GM18861 (cell line): ENCODE data around the gene AMIGO2.

Experiments
- ATAC-seq: cut with Tn5 transposase; IDR thresholded peaks from one replicate; pipeline ENCODE4 v1.9.1; 2021; ENCODE audit not compliant: unreplicated experiment

The AMIGO2 gene

GRCh38 chr12:47099610-47100009 is 19.9 kb upstream of the AMIGO2 start:
- ATAC-seq, result no peak

- ATAC-seq, result no peak
Observed at GRCh38 chr12:47098099-47098498, 18.3 kb upstream of the AMIGO2 start.

DNA sequence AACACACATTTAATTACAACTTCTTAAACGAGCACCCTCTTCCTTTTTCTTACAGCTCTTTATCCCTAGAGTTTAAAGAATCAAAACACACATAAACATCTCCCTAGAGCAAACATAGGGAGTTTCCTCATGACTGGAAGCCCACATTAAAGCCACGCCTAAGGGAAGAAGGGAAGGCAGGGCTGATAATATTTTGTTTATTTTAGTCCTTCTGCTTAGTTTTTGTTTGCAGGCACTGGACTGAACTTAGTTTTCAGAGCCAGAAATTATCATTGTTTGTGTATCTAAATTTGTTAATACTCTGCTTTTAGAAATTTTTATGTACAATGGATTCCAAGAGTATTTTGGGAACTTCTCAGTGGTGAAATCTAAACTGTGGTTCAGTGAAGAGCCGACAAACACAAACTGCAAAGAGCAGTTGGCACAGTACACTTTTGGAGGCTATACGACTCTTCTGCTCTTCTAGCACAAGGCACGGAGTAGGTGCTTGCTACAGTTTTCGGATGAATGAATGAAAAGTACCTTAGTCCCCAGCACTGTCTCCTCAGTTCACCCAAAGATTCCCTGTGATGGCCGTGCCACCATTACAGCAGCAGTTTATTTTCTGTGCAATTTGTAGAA is 17.6 kb upstream of the AMIGO2 start:
- ATAC-seq, result no peak

- no peak for ATAC-seq
Observed at GRCh38 chr12:47095446-47096236, 15.9 kb upstream of the AMIGO2 start.

- ATAC-seq, result no peak
Observed at GRCh38 chr12:47094804-47095203, 15.0 kb upstream of the AMIGO2 start.

GRCh38 chr12:47091009-47091408 is 11.2 kb upstream of the AMIGO2 start:
- ATAC-seq, result no peak

- no peak for ATAC-seq
Observed at GRCh38 chr12:47088021-47088944, 8.5 kb upstream of the AMIGO2 start.

DNA sequence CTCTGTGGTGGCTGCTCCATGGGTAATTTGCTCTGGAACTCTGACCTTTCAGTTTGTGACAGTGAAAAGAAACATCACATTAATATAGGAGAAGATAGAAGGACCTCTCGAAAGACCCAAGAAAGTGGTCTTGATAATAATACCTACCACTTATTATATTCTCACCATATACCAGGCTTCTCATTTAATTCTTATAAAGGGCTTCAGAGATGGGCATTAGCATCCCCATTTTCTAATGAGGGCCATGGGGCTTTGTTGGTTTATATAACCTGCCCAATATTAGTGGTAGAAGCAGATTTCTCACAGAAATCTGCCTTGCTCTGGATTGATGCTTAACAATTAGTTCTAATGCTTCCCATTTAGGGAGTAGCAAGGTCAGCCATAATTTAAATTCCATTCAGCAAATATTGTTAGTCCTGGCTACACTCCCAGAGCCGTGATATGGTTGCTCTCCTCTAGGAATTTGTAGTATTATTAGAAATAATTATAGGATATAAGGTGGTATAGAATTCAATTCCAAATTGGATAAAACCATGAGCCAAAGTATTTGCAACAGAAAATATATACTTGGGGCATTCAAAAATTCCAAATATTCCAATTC is 7.4 kb upstream of the AMIGO2 start:
- no peak for ATAC-seq

DNA sequence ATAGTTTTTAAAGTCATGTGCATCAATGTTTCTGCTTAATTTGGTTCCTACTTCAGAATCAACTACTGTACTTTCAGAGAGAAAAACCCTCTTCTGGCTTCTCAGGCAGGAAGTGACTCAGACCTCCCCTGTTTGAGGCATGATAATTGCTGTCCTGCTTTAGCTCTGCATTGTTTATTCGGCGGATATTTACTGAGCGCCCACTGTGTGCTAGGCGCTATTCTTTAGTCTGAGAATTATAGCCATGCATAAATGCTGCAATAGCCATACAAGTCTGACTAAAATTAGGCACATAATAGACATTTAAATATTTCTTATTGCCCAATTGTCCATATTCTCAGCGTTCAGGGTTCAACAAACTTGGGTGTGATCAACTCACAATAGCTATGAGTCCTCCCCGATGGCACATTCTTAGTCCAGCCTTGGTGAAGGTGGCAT is 6.1 kb upstream of the AMIGO2 start:
- peak; percentile 65 for ATAC-seq

DNA sequence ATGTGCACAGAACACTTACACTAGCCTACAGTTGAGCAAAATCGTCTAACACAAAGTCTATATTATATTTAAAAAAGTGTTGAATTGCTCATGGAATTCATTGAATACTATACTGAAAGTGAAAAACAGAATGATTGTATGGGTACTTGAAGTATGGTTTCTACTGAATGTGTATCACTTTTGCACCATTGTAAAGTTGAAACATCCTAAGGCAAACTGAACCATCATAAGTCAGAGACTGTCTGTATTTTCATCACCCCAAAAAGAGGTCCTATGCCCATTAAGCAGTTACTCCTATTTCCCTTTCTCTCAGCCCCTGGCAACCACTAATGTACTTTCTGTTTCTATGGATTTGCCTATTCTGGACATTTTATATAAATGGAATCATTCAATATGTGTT is 4.4 kb upstream of the AMIGO2 start:
- no peak for ATAC-seq

- no peak for ATAC-seq
Observed at GRCh38 chr12:47082796-47083621, 3.2 kb upstream of the AMIGO2 start.

DNA sequence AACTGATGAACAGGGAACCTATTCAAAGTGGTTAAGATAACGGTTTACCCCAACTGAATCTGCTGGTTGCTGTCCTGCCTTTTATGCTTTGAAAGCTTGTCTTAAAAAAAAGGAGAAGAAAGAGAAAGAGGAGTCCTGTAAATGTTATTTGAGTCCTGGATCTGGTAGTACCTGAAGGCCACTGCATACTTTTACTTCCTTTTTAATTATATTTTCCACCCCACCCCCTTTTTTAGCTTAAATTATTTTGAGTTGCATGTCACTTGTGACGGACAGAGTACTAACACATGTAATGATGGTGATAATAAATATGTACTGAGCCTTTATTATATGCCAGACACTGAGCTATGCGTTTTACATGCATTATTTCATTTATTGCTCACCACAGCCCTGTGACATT is 2.5 kb upstream of the AMIGO2 start:
- no peak for ATAC-seq

DNA sequence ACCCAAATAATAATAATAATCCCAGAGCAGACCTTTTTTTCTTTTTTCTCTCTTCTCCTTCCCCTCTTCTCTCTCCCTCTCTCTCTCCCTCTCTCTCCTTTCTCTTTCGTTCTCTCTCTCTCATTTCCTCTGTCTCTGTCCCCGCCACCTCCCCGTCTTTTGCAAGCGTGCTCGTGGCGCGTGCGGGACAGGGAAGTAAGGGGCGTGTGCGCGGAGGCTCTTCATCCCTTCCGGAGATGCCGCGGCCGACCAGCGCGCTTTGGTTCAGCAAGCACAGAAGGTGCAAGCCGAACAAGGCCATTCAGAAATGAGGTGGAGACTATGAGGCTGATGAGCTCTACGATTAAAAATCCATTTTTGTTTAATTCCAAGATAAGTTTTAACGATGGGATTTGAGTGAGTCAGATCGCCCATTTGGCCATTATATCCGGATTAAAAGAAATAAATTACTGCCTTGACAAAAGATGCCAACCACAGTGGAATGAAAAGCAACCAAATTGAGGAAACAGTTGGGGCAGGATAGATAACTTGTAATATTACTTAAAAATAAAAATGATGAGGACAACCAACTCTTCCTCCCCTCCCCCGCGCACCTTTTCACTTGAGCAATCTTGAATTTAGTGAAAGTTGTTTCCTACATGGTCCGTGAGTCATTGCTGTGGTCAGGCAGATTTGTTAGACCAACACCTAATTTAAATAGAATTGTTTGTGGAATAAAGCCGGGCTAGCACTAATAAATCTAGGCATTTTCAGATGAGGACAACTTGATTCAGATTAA is 1.2 kb upstream of the AMIGO2 start:
- no peak for ATAC-seq

GRCh38 chr12:47079981-47080724 is 394 bp upstream of the AMIGO2 start:
- ATAC-seq, result no peak

DNA sequence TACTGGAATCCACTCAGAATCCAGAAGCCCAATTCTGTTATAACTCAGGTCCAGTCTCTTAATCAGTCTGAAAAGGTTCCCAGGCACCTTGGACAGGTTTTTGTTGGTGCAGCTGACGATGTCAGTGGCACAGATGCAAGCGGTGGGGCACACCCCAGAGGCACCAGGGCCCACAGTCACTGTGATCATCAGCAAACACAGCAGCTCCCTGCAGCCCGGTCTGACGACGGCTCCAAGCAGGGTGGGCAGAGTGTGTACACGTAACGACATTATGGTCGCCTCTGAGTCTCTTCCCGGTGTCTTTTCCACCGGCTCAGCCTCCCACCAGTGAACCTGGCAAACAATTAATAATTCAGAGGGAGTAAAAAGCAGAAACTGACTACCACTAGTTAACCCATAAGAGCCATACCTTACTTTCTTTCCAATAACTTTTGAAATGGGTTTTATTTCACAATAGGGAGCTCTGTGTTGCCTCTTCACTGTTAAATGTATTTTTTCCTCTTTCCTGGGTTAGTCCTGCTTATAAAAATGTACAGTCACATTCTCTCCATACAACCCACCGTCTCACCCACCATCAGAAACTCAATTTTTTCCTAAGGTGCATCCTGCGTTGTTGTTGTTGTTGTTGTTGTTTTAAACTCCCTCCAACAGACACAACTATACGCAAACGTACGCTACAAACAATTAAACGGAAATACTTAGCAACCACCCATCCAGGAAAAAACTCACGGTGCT is 859 bp downstream of the AMIGO2 start:
- ATAC-seq, result no peak

DNA sequence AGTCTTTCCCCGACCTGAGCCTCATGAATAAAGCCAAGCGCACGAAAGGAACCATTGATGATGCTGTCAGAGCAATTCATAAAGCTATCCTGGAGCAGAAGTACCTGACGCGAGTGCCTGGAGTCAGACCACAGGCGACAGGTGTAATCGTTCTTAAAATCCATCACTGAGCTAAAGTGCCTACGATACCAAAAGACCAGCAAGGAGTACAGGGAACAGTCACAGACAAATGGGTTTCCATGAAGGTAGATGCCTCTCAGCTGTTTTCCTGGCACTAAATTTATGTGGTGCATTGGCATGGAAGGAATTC is 1.7 kb downstream of the AMIGO2 start:
- no peak for ATAC-seq

GRCh38 chr12:47077206-47078085 is 2.3 kb downstream of the AMIGO2 start:
- ATAC-seq, result no peak
